Gastrocnemius medialis (tissue), 4 donors: Measurements from ENCODE around the gene PSTPIP2.

Experiments used
- CTCF ChIP-seq, 5 experiments: fragments of 450-650 bp in 3 of 5; fragments of 200-600 bp in 2 of 5; sonication (generic) in 2 of 5; IDR thresholded peaks in 4 of 5; conservative IDR thresholded peaks in 1 of 5; 1 replicate in 4 of 5; 2 replicates in 1 of 5; pipeline ENCODE4 v1.5.1; 2016 to 2019; ENCODE audit warnings: antibody characterized with exemption in 5 of 5, mild to moderate bottlenecking in 3 of 5, moderate library complexity in 3 of 5
- POLR2A ChIP-seq, 2 donors: fragments of 450-650 bp; IDR thresholded peaks; one replicate each; pipeline ENCODE4 v1.6.1; 2017; ENCODE audit warnings: antibody characterized with exemption in 2 of 2, mild to moderate bottlenecking in 2 of 2, moderate library complexity in 2 of 2

GRCh38 chr18:46099463-46099862, 27.4 kb upstream of the PSTPIP2 start:
- TF ChIP-seq CTCF (IDR thresholded peaks at IDR 0.05 in 4 of 5, conservative IDR thresholded peaks at IDR 0.05 in 1 of 5) (no peak), POLR2A (IDR thresholded peaks at IDR 0.05) (no peak)
